SK-N-SH (cell line): ENCODE data around the gene ZRANB2. TPM values are rescaled to one million over a fixed set of nuclear protein-coding genes. Genes with fewer than 3 reads are reported as not detected.

Experiments
- CTCF ChIA-PET: fragments of 300-600, 350-600 bp; formaldehyde crosslinking; extraction: SDS; loops from one replicate; lab custom pipeline; 2021; lab: Yijun Ruan, JAX
- POLR2A ChIA-PET: fragments of 350-600 bp; sonication (Branson Sonifier 250); formaldehyde crosslinking; extraction: SDS; loops from one replicate; lab custom pipeline; 2020; ENCODE audit warnings: antibody characterized with exemption, inconsistent platforms; lab: Yijun Ruan, JAX
- DNase-seq: peaks from one replicate; pipeline ENCODE4 v3.0.0; 2012
- H2AFZ ChIP-seq: fragments of 200-600 bp; sonication (generic); 2 replicates; pipeline ENCODE4 v1.8.1; 2016; ENCODE audit warnings: antibody characterized with exemption, mild to moderate bottlenecking, low read depth
- H3F3A ChIP-seq: fragments of 200-600 bp; sonication (generic); replicated peaks from 2 replicates; pipeline ENCODE3; 2016; ENCODE audit warnings: antibody characterized with exemption, mild to moderate bottlenecking; ENCODE audit not compliant: insufficient read depth
- H3K27ac ChIP-seq, 2 experiments: fragments of 200-500 bp in 1 of 2; fragments of 200-600 bp in 1 of 2; sonication (Bioruptor generic) in 1 of 2; sonication (generic), shearing (Covaris generic) in 1 of 2; 2 replicates each; pipeline versions ENCODE4 v1.5.1 to v1.6.1; 2014 to 2016; ENCODE audit warnings: low read depth in 2 of 2, inconsistent platforms in 1 of 2, low read length in 1 of 2, mild to moderate bottlenecking in 1 of 2, mixed read lengths in 1 of 2
- H3K27me3 ChIP-seq: fragments of 200-600 bp; sonication (generic), shearing (Covaris generic); 2 replicates; pipeline ENCODE4 v1.6.1; 2016; ENCODE audit warnings: mixed run types; ENCODE audit not compliant: insufficient read depth
- H3K36me3 ChIP-seq, 2 experiments: fragments of 200-500 bp in 1 of 2; fragments of 200-600 bp in 1 of 2; sonication (Bioruptor generic) in 1 of 2; sonication (generic) in 1 of 2; replicated peaks in 1 of 2; 2 replicates each; pipeline versions ENCODE3 to v1.5.1; 2014 to 2016; ENCODE audit warnings: low read length in 1 of 2, mild to moderate bottlenecking in 1 of 2; ENCODE audit not compliant: insufficient read depth in 2 of 2, control insufficient read depth in 1 of 2
- H3K4me1 ChIP-seq, 2 experiments: fragments of 200-500 bp in 1 of 2; fragments of 200-600 bp in 1 of 2; sonication (Bioruptor generic) in 1 of 2; sonication (generic), shearing (Covaris generic) in 1 of 2; 2 replicates each; pipeline versions ENCODE4 v1.5.1 to v1.6.1; 2014 to 2016; ENCODE audit warnings: low read depth in 1 of 2, low read length in 1 of 2, mixed run types in 1 of 2; ENCODE audit not compliant: insufficient read depth in 2 of 2, control insufficient read depth in 1 of 2
- H3K4me2 ChIP-seq: fragments of 200-600 bp; sonication (generic), shearing (Covaris generic); 2 replicates; pipeline ENCODE4 v1.6.1; 2017; ENCODE audit warnings: mixed run types
- H3K4me3 ChIP-seq, 2 experiments: fragments of 200-500 bp in 1 of 2; fragments of 200-600 bp in 1 of 2; sonication (Bioruptor generic) in 1 of 2; sonication (generic), shearing (Covaris generic) in 1 of 2; 2 replicates each; pipeline versions ENCODE4 v1.5.1 to v1.8.1; 2014 to 2016; ENCODE audit warnings: low read depth in 2 of 2, inconsistent platforms in 1 of 2, low read length in 1 of 2, mild to moderate bottlenecking in 1 of 2, mixed read lengths in 1 of 2, moderate library complexity in 1 of 2
- H3K79me2 ChIP-seq: fragments of 200-600 bp; sonication (generic); 2 replicates; pipeline ENCODE4 v1.8.1; 2017; ENCODE audit warnings: mild to moderate bottlenecking; ENCODE audit not compliant: insufficient read depth
- H3K9ac ChIP-seq: fragments of 200-600 bp; sonication (generic); 2 replicates; pipeline ENCODE4 v1.6.1; 2017; ENCODE audit warnings: mixed run types
- H3K9me2 ChIP-seq: fragments of 200-600 bp; sonication (generic); 2 replicates; pipeline ENCODE4 v1.6.1; 2017; ENCODE audit warnings: mixed run types
- H3K9me3 ChIP-seq: fragments of 200-600 bp; sonication (generic); 2 replicates; pipeline ENCODE4 v1.6.1; 2017; ENCODE audit warnings: mixed run types, mild to moderate bottlenecking, moderate library complexity
- H4K20me1 ChIP-seq: fragments of 200-600 bp; sonication (generic); 2 replicates; pipeline ENCODE4 v1.6.1; 2017; ENCODE audit warnings: mild to moderate bottlenecking, mixed run types; ENCODE audit not compliant: insufficient read depth
- ELF1 ChIP-seq: IDR thresholded peaks from 2 replicates; pipeline ENCODE4 v1.4.0; 2012
- FOXJ3 ChIP-seq: sonication (generic); formaldehyde crosslinking; IDR thresholded peaks from 2 replicates; pipeline ENCODE4 v1.5.1; 2020; ENCODE audit warnings: mild to moderate bottlenecking, missing genetic modification reagents
- GATA2 ChIP-seq: sonication (generic); formaldehyde crosslinking; IDR thresholded peaks from 2 replicates; pipeline ENCODE4 v1.5.0; 2020; ENCODE audit warnings: mild to moderate bottlenecking, missing genetic modification reagents
- IRF3 ChIP-seq: fragments of 150-350 bp; IDR thresholded peaks from 2 replicates; pipeline ENCODE4 v1.6.1; 2016; ENCODE audit warnings: mild to moderate bottlenecking, low read depth, low read length
- MEF2A ChIP-seq: IDR thresholded peaks from 2 replicates; pipeline ENCODE4 v1.4.0; 2012; ENCODE audit warnings: low read depth, borderline replicate concordance
- POLR2AphosphoS5 ChIP-seq: IDR thresholded peaks from 2 replicates; pipeline ENCODE4 v1.6.1; 2012; ENCODE audit warnings: low read depth, low read length
- RAD21 ChIP-seq: IDR thresholded peaks from 2 replicates; pipeline ENCODE4 v1.6.1; 2012; ENCODE audit warnings: mild to moderate bottlenecking, low read length
- RFX5 ChIP-seq: IDR thresholded peaks from 2 replicates; pipeline ENCODE4 v1.6.1; 2012; ENCODE audit warnings: mild to moderate bottlenecking, improper control_type of control experiment, low read length
- SIN3A ChIP-seq: IDR thresholded peaks from 2 replicates; pipeline ENCODE4 v1.6.1; 2012; ENCODE audit warnings: low read depth, mild to moderate bottlenecking, low read length, moderate library complexity, borderline replicate concordance
- SMC3 ChIP-seq: IDR thresholded peaks from 2 replicates; pipeline ENCODE4 v1.6.1; 2012; ENCODE audit warnings: low read depth, low read length, improper control_type of control experiment
- YY1 ChIP-seq: IDR thresholded peaks from 2 replicates; pipeline ENCODE4 v1.4.0; 2012; ENCODE audit warnings: low read depth, mild to moderate bottlenecking
- WGBS: methylation state at CpG from one replicate; pipeline ENCODE4 v1.1.6; 2017; ENCODE audit warnings: low lambda C conversion rate; 5-methylcytosine and 5-hydroxymethylcytosine counted together
- polyA plus RNA-seq, 3 experiments: library from polyadenylated mRNA; depleted of rRNA; stranded (reverse); fragments of >200 nt; gene quantifications; 2 replicates each; pipeline ENCODE4 v1.2.3, GENCODE V29; 2012
- TF ChIP-seq, protein P1 (sequence below): IDR thresholded peaks from 2 replicates; pipeline ENCODE4 v1.4.0; 2012; ENCODE audit warnings: low read depth, borderline replicate concordance
- TF ChIP-seq, protein P2 (sequence below): IDR thresholded peaks from 2 replicates; pipeline ENCODE4; 2012
- TF ChIP-seq, protein P3 (sequence below): IDR thresholded peaks from 2 replicates; pipeline ENCODE4 v1.4.0; 2012; ENCODE audit warnings: low read depth, borderline replicate concordance

The ZRANB2 gene
- polyA plus RNA-seq, 1 of the 3 experiments (the other 2 are of a cell fraction), result 45.2 TPM

DNA sequence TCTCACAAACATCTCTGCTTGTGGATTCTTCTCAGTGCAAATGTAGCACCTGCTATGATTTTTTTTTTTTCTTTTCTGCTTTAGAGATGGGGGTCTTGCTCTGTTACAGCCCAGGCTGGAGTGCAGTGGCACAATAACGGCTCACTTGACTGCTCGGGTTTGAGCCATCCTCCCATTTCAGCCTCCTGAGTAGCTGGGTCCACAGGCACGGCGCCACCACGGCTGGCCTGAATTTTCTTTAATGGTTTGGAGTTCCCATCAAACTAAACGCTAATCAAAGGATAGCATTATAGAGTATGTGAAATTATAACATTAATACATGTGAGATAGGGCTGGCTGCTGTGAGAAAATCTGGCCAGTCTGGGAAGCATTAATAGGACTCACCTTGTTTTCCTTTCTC lies 26.0 kb downstream of the ZRANB2 start:
- Histone ChIP-seq H2AFZ (no peak overlapping the region), H3K79me2 (no peaks in the 10 kb centered on the region), H3K27ac (no peak overlapping the region), H3K4me1 (peaks cover 0 to under 1% of the 10 kb centered on the region in 2 experiments; a peak in 1 of 4 replicates), H3K36me3 (peaks cover 20 to 31% of the 10 kb centered on the region in 2 experiments), H3K9me3 (no peaks in the 10 kb centered on the region), H3F3A (peaks cover 32% of the 10 kb centered on the region), H3K4me2 (no peak overlapping the region), H3K9me2 (no peaks in the 10 kb centered on the region), H3K9ac (no peak overlapping the region)
- POLR2A ChIA-PET, result no interaction called here
- DNase-seq, result no peak
- 87% methylated on average over 6 of the region's 6 CpGs for WGBS
- CTCF ChIA-PET, result interaction anchor here (1.0 kb wide), 1 partner anchor 370 kb away, joined by 4 read pairs; no protein-coding TSS in a partner anchor
- TF ChIP-seq YY1 (no peak), ELF1 (no peak), RFX5 (no peak), GATA2 (CRISPR knock-in tag) (no peak), IRF3 (no peak), SMC3 (no peak), POLR2AphosphoS5 (no peak), MEF2A (no peak), RAD21 (no peak), FOXJ3 (CRISPR knock-in tag) (no peak)
- TF ChIP-seq, protein P1, sequence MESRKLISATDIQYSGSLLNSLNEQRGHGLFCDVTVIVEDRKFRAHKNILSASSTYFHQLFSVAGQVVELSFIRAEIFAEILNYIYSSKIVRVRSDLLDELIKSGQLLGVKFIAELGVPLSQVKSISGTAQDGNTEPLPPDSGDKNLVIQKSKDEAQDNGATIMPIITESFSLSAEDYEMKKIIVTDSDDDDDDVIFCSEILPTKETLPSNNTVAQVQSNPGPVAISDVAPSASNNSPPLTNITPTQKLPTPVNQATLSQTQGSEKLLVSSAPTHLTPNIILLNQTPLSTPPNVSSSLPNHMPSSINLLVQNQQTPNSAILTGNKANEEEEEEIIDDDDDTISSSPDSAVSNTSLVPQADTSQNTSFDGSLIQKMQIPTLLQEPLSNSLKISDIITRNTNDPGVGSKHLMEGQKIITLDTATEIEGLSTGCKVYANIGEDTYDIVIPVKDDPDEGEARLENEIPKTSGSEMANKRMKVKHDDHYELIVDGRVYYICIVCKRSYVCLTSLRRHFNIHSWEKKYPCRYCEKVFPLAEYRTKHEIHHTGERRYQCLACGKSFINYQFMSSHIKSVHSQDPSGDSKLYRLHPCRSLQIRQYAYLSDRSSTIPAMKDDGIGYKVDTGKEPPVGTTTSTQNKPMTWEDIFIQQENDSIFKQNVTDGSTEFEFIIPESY, result no peak
- TF ChIP-seq, protein P2, sequence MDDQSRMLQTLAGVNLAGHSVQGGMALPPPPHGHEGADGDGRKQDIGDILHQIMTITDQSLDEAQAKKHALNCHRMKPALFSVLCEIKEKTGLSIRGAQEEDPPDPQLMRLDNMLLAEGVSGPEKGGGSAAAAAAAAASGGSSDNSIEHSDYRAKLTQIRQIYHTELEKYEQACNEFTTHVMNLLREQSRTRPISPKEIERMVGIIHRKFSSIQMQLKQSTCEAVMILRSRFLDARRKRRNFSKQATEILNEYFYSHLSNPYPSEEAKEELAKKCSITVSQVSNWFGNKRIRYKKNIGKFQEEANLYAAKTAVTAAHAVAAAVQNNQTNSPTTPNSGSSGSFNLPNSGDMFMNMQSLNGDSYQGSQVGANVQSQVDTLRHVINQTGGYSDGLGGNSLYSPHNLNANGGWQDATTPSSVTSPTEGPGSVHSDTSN, result no peak
- TF ChIP-seq, all 33 proteins: peak for 0
- Histone ChIP-seq H3K27me3 (no peaks in the 10 kb centered on the region), H3K4me3 (no peak overlapping the region), H4K20me1 (no peaks in the 10 kb centered on the region)

DNA sequence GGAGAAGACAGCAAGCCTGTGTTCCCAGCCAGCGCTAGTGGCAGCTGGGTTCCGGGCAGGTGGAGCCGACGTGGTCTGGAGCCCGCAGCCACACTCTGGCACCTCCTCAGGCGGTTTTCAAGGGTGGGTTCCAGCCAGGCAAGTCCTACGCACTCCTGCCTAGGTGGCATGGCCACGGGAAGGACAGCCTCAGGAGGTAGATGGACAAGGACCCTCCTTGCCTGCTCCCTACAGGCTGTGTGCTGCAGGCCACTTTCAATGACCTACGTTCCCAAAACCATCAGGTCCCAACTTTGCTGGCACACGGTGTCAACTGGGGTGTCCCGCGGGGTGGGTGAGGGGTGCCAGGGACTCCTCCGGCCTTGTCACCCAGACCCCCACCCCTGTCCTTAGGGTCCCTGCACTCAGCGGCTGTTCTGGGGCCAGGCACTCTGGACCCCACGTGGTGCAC lies 26.5 kb downstream of the ZRANB2 start:
- WGBS, result 89% methylated on average over 5 of the region's 15 CpGs
- CTCF ChIA-PET, result interaction anchor here (1.0 kb wide), 1 partner anchor 369 kb away, joined by 4 read pairs; no protein-coding TSS in a partner anchor

More for the DNA sequence above, 26.5 kb downstream of the ZRANB2 start:
- H3K4me2 ChIP-seq, result no peak overlapping the region
- peaks cover 0 to 3% of the 10 kb centered on the region in 2 experiments; a peak in 1 of 4 replicates for H3K4me1 ChIP-seq
- TF ChIP-seq, protein P3, sequence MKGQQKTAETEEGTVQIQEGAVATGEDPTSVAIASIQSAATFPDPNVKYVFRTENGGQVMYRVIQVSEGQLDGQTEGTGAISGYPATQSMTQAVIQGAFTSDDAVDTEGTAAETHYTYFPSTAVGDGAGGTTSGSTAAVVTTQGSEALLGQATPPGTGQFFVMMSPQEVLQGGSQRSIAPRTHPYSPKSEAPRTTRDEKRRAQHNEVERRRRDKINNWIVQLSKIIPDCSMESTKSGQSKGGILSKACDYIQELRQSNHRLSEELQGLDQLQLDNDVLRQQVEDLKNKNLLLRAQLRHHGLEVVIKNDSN, result no peak
- TF ChIP-seq POLR2AphosphoS5 (peak; percentile 43; the same call in 1 of the 2 replicates), SIN3A (no peak), IRF3 (no peak)
- no peak overlapping the region for H3K27ac ChIP-seq
- H3K9ac ChIP-seq, result no peak overlapping the region
- H2AFZ ChIP-seq, result no peak overlapping the region
- H3K9me2 ChIP-seq, result no peaks in the 10 kb centered on the region
- H3K36me3 ChIP-seq, result peaks cover 18 to 28% of the 10 kb centered on the region in 2 experiments
- no peak overlapping the region for H3K4me3 ChIP-seq
- no peak for DNase-seq
- no peaks in the 10 kb centered on the region for H3K27me3 ChIP-seq
- POLR2A ChIA-PET, result no interaction called here
- no peaks in the 10 kb centered on the region for H3K9me3 ChIP-seq
- H3F3A ChIP-seq, result peaks cover 36% of the 10 kb centered on the region
- H4K20me1 ChIP-seq, result no peaks in the 10 kb centered on the region
- H3K79me2 ChIP-seq, result no peaks in the 10 kb centered on the region
